OCI-LY3 (cell line): ENCODE results near the gene PGLYRP3.
"Not testable (repeated sequence)": the region's sequence is repeated elsewhere in the genome, so short reads cannot be mapped to it uniquely, and the experiment has no call there.

Experiments used
- H2AFZ ChIP-seq: fragments of 200-600, 300-600 bp; shearing (Covaris generic); 2 replicates; pipeline ENCODE4 v1.6.0; 2014; ENCODE audit warnings: antibody characterized with exemption, low read depth, low read length
- H3K27ac ChIP-seq: fragments of 200-600, 300-600 bp; sonication (generic); 2 replicates; pipeline ENCODE4 v1.5.1; 2014; ENCODE audit warnings: mild to moderate bottlenecking, low read length, moderate library complexity, mixed read lengths
- H3K27me3 ChIP-seq: fragments of 200-600, 300-600 bp; sonication (generic); 2 replicates; pipeline ENCODE4 v1.6.1; 2014; ENCODE audit warnings: low read depth, low read length, mixed read lengths
- H3K36me3 ChIP-seq: fragments of 200-600, 300-600 bp; sonication (generic); replicated peaks from 2 replicates; pipeline ENCODE3; 2014; ENCODE audit warnings: low read depth, low read length, mixed read lengths
- H3K4me1 ChIP-seq: fragments of 300-600, 200-600 bp; sonication (generic); 2 replicates; pipeline ENCODE4 v1.6.1; 2014; ENCODE audit warnings: low read length, mixed read lengths
- H3K4me2 ChIP-seq: fragments of 200-600, 300-600 bp; sonication (generic); 2 replicates; pipeline ENCODE4 v1.6.1; 2014; ENCODE audit warnings: low read length, mixed read lengths
- H3K4me3 ChIP-seq: fragments of 300-600, 200-600 bp; sonication (generic); 2 replicates; pipeline ENCODE4 v1.5.1; 2014; ENCODE audit warnings: antibody characterized with exemption, mild to moderate bottlenecking, low read length, moderate library complexity
- H3K79me2 ChIP-seq: fragments of 300-600, 200-600 bp; shearing (Covaris generic); 2 replicates; pipeline ENCODE4 v1.6.1; 2014; ENCODE audit warnings: mild to moderate bottlenecking, low read length, mixed read lengths
- H3K9ac ChIP-seq: fragments of 300-600, 200-600 bp; shearing (Covaris generic); 2 replicates; pipeline ENCODE4 v1.6.0; 2014; ENCODE audit warnings: mild to moderate bottlenecking, low read length, moderate library complexity
- H3K9me3 ChIP-seq: fragments of 200-600, 300-600 bp; shearing (Covaris generic); 2 replicates; pipeline ENCODE4 v1.6.1; 2014; ENCODE audit warnings: low read length, mixed read lengths; ENCODE audit not compliant: insufficient read depth
- H4K20me1 ChIP-seq: fragments of 200-600, 300-600 bp; sonication (generic); 2 replicates; pipeline ENCODE4 v1.6.1; 2016; ENCODE audit warnings: low read length, mixed read lengths; ENCODE audit not compliant: insufficient read depth
- CTCF ChIP-seq: fragments of 200-600, 300-600 bp; sonication (generic); IDR thresholded peaks from 2 replicates; pipeline ENCODE4 v1.5.1; 2014; ENCODE audit warnings: antibody characterized with exemption, low read length, low read depth
- EZH2phosphoT487 ChIP-seq: fragments of 200-600 bp; shearing (Covaris generic); IDR thresholded peaks from 2 replicates; pipeline ENCODE4 v1.6.1; 2018; ENCODE audit warnings: antibody characterized with exemption, mixed run types, low read depth

The PGLYRP3 gene

GRCh38 chr1:153336650-153337049, 23.9 kb upstream of the PGLYRP3 start:
- Histone ChIP-seq H3K9me3 (no peaks in the 10 kb centered on the region), H3K27me3 (0 out of 2 replicates have a peak, but pooled peaks cover 8% of the 10 kb centered on the region)
- TF ChIP-seq EZH2phosphoT487 (no peak), CTCF (no peak)

DNA sequence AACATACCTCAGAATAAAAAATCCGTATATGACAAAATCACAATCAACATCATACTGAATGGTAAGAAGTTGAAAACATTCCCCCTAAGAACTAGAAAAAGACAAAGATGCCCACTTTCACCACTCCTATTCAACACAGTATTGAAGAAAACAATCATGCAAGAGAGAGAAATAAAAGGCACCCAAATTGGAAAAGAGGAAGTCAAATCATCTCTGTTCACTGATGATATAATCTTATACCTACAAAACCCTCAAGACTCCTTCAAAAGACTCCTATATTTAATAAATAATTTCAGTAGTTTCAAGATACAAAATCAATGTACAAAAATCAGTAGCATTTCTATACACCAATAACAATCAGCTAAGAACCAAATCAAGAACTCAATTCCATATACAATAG, 21.1 kb upstream of the PGLYRP3 start:
- no peaks in the 10 kb centered on the region for H3K9me3 ChIP-seq
- no peaks in the 10 kb centered on the region for H3K4me1 ChIP-seq
- H4K20me1 ChIP-seq = no peaks in the 10 kb centered on the region
- no peak overlapping the region for H3K9ac ChIP-seq
- H3K4me3 ChIP-seq = no peak overlapping the region
- no peaks in the 10 kb centered on the region for H3K36me3 ChIP-seq
- no peak overlapping the region for H2AFZ ChIP-seq
- 0 out of 2 replicates have a peak, but pooled peaks cover under 1% of the 10 kb centered on the region for H3K27me3 ChIP-seq
- H3K27ac ChIP-seq = no peak overlapping the region
- H3K4me2 ChIP-seq = no peak overlapping the region
- TF ChIP-seq EZH2phosphoT487 (no peak), CTCF (no peak)
- no peaks in the 10 kb centered on the region for H3K79me2 ChIP-seq

More at GRCh38 chr1:153336650-153337049, 23.9 kb upstream of the PGLYRP3 start:
- no peak overlapping the region for H3K4me3 ChIP-seq
- no peaks in the 10 kb centered on the region for H3K79me2 ChIP-seq
- no peaks in the 10 kb centered on the region for H4K20me1 ChIP-seq
- H2AFZ ChIP-seq = no peak overlapping the region
- H3K4me2 ChIP-seq = no peak overlapping the region
- no peak overlapping the region for H3K9ac ChIP-seq
- no peaks in the 10 kb centered on the region for H3K4me1 ChIP-seq
- H3K36me3 ChIP-seq = no peaks in the 10 kb centered on the region
- H3K27ac ChIP-seq = no peak overlapping the region

- Histone ChIP-seq H3K36me3 (peaks cover 6% of the 10 kb centered on the region), H3K27ac (no peak overlapping the region), H3K79me2 (no peaks in the 10 kb centered on the region), H3K9ac (no peak overlapping the region), H3K4me3 (no peak overlapping the region), H3K4me1 (peaks cover 12% of the 10 kb centered on the region), H3K27me3 (no peaks in the 10 kb centered on the region), H3K4me2 (no peak overlapping the region), H4K20me1 (no peaks in the 10 kb centered on the region), H3K9me3 (peaks cover 16% of the 10 kb centered on the region; the same call in 1 of the 2 replicates), H2AFZ (no peak overlapping the region)
- no peak for TF ChIP-seq CTCF
- TF ChIP-seq EZH2phosphoT487 = no peak
These were observed 12.2 kb upstream of the PGLYRP3 start for GRCh38 chr1:153324912-153325311.

GRCh38 chr1:153322568-153322967, 9.8 kb upstream of the PGLYRP3 start:
- TF ChIP-seq CTCF (no peak), EZH2phosphoT487 (no peak)
- Histone ChIP-seq H3K4me2 (0 out of 2 replicates have a peak overlapping the region, but pooled peaks have one; percentile 12), H3K27ac (peak overlapping the region; percentile 9), H3K9ac (no peak overlapping the region), H3K4me1 (peaks cover 12% of the 10 kb centered on the region), H2AFZ (no peak overlapping the region), H3K79me2 (no peaks in the 10 kb centered on the region), H3K27me3 (0 out of 2 replicates have a peak, but pooled peaks cover 4% of the 10 kb centered on the region), H3K4me3 (no peak overlapping the region), H4K20me1 (no peaks in the 10 kb centered on the region), H3K9me3 (peaks cover 16% of the 10 kb centered on the region; the same call in 1 of the 2 replicates), H3K36me3 (peaks cover 6% of the 10 kb centered on the region)

GRCh38 chr1:153318145-153318544, 5.4 kb upstream of the PGLYRP3 start:
- 0 out of 2 replicates have a peak, but pooled peaks cover 11% of the 10 kb centered on the region for H3K27me3 ChIP-seq
- H3K4me3 ChIP-seq, H3K9ac ChIP-seq, H4K20me1 ChIP-seq, H3K4me2 ChIP-seq, H3K27ac ChIP-seq, H2AFZ ChIP-seq, H3K36me3 ChIP-seq, H3K79me2 ChIP-seq: not testable (repeated sequence)
- H3K9me3 ChIP-seq = peaks cover 11% of the 10 kb centered on the region; the same call in 1 of the 2 replicates
- peaks cover 12% of the 10 kb centered on the region for H3K4me1 ChIP-seq

DNA sequence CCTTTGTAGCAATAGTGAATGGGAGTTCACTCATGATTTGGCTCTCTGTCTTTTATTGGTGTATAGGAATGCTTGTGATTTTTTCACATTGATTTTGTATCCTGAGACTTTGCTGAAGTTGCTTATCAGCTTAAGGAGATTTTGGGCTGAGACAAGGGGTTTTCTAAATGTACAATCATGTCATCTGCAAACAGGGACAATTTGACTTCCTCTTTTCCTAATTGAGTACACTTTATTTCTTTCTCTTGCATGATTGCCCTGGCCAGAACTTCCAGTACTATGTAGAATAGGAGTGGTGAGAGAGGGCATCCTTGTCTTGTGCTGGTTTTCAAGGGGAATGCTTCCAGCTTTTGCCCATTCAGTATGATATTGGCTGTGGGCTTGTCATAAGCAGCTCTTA, 3.3 kb upstream of the PGLYRP3 start:
- H3K36me3 ChIP-seq, H2AFZ ChIP-seq, H3K27ac ChIP-seq, H3K4me2 ChIP-seq, H3K9ac ChIP-seq, H3K4me1 ChIP-seq, H3K79me2 ChIP-seq, H3K4me3 ChIP-seq, H3K9me3 ChIP-seq, H4K20me1 ChIP-seq: not testable (repeated sequence)
- 0 out of 2 replicates have a peak, but pooled peaks cover 11% of the 10 kb centered on the region for H3K27me3 ChIP-seq
